Activated T-cell treated with anti-CD3 and anti-CD28 coated beads, Interleukin-2, amount 50 U/mL, for 72 hours (primary cell): ENCODE data around the gene HS2ST1. TPM values are rescaled to one million over a fixed set of nuclear protein-coding genes. Genes with fewer than 3 reads are reported as not detected.
"Not testable (repeated sequence)": the region's sequence is repeated elsewhere in the genome, so short reads cannot be mapped to it uniquely, and the experiment has no call there.

Source experiments
- ATAC-seq, 2 donors: fragments of 150-1000 bp; cut with Tn5 transposase; replicated peaks in 1 of 2; 2 replicates each; pipeline ENCODE4 v1.10.0; 2021; ENCODE audit warnings: moderate library complexity in 2 of 2, mild to moderate bottlenecking in 1 of 2
- DNase-seq, 2 donors: peaks; one replicate each; pipeline ENCODE4 v3.0.0; 2021 to 2022; ENCODE audit warnings: mixed read lengths in 1 of 2
- H3K27ac Mint-ChIP-seq: one replicate; pipeline ENCODE4 v1.8.0; 2022; ENCODE audit warnings: mild to moderate bottlenecking, moderate library complexity, mixed read lengths
- H3K27me3 Mint-ChIP-seq: one replicate; pipeline ENCODE4 v1.8.0; 2022; ENCODE audit warnings: low read depth, mixed read lengths
- H3K36me3 Mint-ChIP-seq, 2 donors: one replicate each; pipeline ENCODE4 v1.8.0; 2022; ENCODE audit warnings: mixed read lengths in 2 of 2, mild to moderate bottlenecking in 1 of 2; ENCODE audit not compliant: insufficient read depth in 2 of 2
- H3K4me1 Mint-ChIP-seq: one replicate; pipeline ENCODE4 v1.8.0; 2022; ENCODE audit warnings: low read depth, mixed read lengths
- H3K4me3 Mint-ChIP-seq, 2 donors: one replicate each; pipeline ENCODE4 v1.8.0; 2022; ENCODE audit warnings: mild to moderate bottlenecking in 2 of 2, mixed read lengths in 2 of 2, moderate library complexity in 2 of 2
- H3K9me3 Mint-ChIP-seq, 2 donors: one replicate each; pipeline ENCODE4 v1.8.0; 2022; ENCODE audit warnings: mixed read lengths in 2 of 2
- total RNA-seq, 2 donors: library from RNA; stranded (reverse); gene quantifications; one replicate each; pipeline ENCODE4 v1.2.3, GENCODE V29; 2022

The HS2ST1 gene
- total RNA-seq = 10 to 100 TPM; 31.0 to 32.9 TPM

DNA sequence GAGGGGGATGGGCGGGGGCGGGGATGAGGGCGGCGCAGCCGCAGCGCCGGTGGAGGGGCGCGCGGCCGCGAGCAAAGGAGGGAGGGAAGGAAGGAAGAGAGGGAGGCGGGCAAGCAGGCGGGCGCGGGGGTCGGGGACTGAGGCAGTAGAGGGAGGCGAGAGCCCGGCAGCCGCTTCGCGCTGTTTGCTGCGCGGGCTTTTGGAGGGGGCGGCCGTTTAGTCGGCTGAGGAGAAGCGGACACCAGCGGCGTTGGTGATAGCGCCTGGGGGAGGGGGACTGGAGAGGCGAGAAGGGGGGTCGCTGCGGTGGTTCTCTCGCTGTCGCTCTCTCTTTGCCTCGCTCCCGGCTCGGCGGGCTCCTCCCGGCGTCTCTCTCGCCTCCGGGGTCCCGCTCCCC lies at the start of gene HS2ST1:
Gene HS2ST1 (plus strand): TSS at position 35 of the 397 bp plus-strand sequence.
- no peak within 1 kb of the TSS for H3K4me3 Mint-ChIP-seq
- H3K27ac Mint-ChIP-seq = no peak within 1 kb of the TSS
- H3K9me3 Mint-ChIP-seq = no peaks in the 10 kb centered on the region
- DNase-seq (no peak), ATAC-seq (no peak)
- H3K27me3 Mint-ChIP-seq = no peaks in the 10 kb centered on the region
- H3K36me3 Mint-ChIP-seq = peaks cover 13 to 14% of the 10 kb centered on the region in 2 donors
- peaks cover 36% of the 10 kb centered on the region for H3K4me1 Mint-ChIP-seq

- Mint-ChIP-seq H3K4me1 (peaks cover 18% of the 10 kb centered on the region), H3K36me3 (peaks cover 0 to 5% of the 10 kb centered on the region in 2 donors), H3K9me3 (no peaks in the 10 kb centered on the region), H3K4me3 (no peak overlapping the region), H3K27me3 (no peaks in the 10 kb centered on the region), H3K27ac (peak overlapping the region; percentile 77)
- DNase-seq = no peak
- no peak for ATAC-seq
These were observed 48.3 kb upstream of the HS2ST1 start for GRCh38 chr1:86865973-86866637.

DNA sequence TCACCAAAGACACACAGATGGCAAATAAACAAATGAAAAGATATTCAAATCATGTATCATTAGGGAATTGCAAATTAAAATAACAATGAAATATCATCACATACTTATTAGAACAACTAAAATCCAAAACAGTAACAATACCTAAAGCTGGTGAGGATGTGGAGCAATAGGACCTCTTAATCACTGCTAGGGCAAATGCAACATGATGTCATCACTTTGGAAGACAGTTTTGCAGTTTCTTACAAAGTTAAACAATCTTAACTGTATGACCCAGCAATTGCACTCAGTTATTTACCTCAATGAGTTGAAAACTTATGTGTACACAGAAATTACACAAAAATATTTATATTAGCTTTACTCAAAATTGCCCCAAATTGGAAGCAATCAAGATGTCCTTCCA lies 47.8 kb upstream of the HS2ST1 start:
- Mint-ChIP-seq H3K27me3 (no peaks in the 10 kb centered on the region), H3K9me3 (no peaks in the 10 kb centered on the region)

GRCh38 chr1:86867278-86867677 lies 47.2 kb upstream of the HS2ST1 start:
- not testable (repeated sequence) for H3K36me3 Mint-ChIP-seq, DNase-seq, H3K27ac Mint-ChIP-seq, H3K27me3 Mint-ChIP-seq, H3K9me3 Mint-ChIP-seq, ATAC-seq, H3K4me3 Mint-ChIP-seq
- peaks cover 18% of the 10 kb centered on the region for H3K4me1 Mint-ChIP-seq

More for the DNA sequence above, 47.8 kb upstream of the HS2ST1 start:
- Mint-ChIP-seq H3K27ac (peak overlapping the region; percentile 77), H3K4me1 (peaks cover 18% of the 10 kb centered on the region), H3K36me3 (peaks cover 0 to 5% of the 10 kb centered on the region in 2 donors), H3K4me3 (no peak overlapping the region)
- no peak for ATAC-seq
- DNase-seq = no peak

GRCh38 chr1:86868477-86868876 lies 46.0 kb upstream of the HS2ST1 start:
- peak overlapping the region; percentile 93 for H3K27ac Mint-ChIP-seq
- DNase-seq = no peak

GRCh38 chr1:86871001-86871400 lies 43.4 kb upstream of the HS2ST1 start:
- Mint-ChIP-seq H3K4me1 (peaks cover 18% of the 10 kb centered on the region), H3K4me3 (no peak overlapping the region), H3K27me3 (no peaks in the 10 kb centered on the region), H3K9me3 (no peaks in the 10 kb centered on the region), H3K27ac (peak overlapping the region; percentile 46), H3K36me3 (peaks cover 3 to 4% of the 10 kb centered on the region in 2 donors)
- ATAC-seq (no peak), DNase-seq (no peak)

More at GRCh38 chr1:86868477-86868876, 46.0 kb upstream of the HS2ST1 start:
- Mint-ChIP-seq H3K4me1 (peaks cover 18% of the 10 kb centered on the region), H3K27me3 (no peaks in the 10 kb centered on the region), H3K9me3 (no peaks in the 10 kb centered on the region), H3K36me3 (peaks cover 0 to 6% of the 10 kb centered on the region in 2 donors), H3K4me3 (peak overlapping the region in 1 of 2 donors; percentile 25)
- peak in 1 of 2 donors; percentile 32 for ATAC-seq

GRCh38 chr1:86872086-86872485 lies 42.3 kb upstream of the HS2ST1 start:
- ATAC-seq = no peak
- Mint-ChIP-seq H3K27me3 (no peaks in the 10 kb centered on the region), H3K4me3 (no peak overlapping the region), H3K9me3 (no peaks in the 10 kb centered on the region), H3K36me3 (peaks cover 4 to 5% of the 10 kb centered on the region in 2 donors), H3K4me1 (peaks cover 18% of the 10 kb centered on the region), H3K27ac (no peak overlapping the region)
- DNase-seq = no peak

GRCh38 chr1:86875722-86876121 lies 38.7 kb upstream of the HS2ST1 start:
- H3K4me3 Mint-ChIP-seq = no peak overlapping the region
- H3K27ac Mint-ChIP-seq = peak overlapping the region; percentile 30
- no peak for DNase-seq
- ATAC-seq = no peak
- H3K27me3 Mint-ChIP-seq = no peaks in the 10 kb centered on the region
- peaks cover 4 to 7% of the 10 kb centered on the region in 2 donors for H3K36me3 Mint-ChIP-seq
- no peaks in the 10 kb centered on the region for H3K9me3 Mint-ChIP-seq
- no peaks in the 10 kb centered on the region for H3K4me1 Mint-ChIP-seq

GRCh38 chr1:86887479-86888162 lies 26.8 kb upstream of the HS2ST1 start:
- no peak overlapping the region for H3K27ac Mint-ChIP-seq
- DNase-seq (no peak), ATAC-seq (peak in 1 of 2 donors; percentile 43)

DNA sequence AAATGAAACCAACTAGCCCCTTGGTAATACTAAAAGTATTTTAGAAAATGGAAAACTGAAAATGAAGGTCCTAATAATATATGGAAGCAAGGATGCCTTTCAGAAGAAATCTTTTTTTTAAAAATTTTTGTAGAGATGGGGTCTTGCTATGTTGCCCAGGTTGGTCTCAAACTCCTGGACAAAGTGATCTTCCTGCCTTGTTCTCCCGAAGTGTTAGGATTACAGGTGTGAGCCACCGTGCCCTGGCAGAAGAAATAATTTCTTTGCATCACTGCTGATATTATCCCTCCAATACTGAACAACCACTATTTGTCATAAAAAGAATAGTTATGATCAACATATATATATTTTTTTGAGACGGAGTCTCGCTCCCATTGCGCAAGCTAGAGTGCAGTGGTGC lies 26.1 kb upstream of the HS2ST1 start:
- no peaks in the 10 kb centered on the region for H3K4me1 Mint-ChIP-seq
- peaks cover 0 to 8% of the 10 kb centered on the region in 2 donors for H3K36me3 Mint-ChIP-seq
- no peak overlapping the region for H3K27ac Mint-ChIP-seq
- H3K9me3 Mint-ChIP-seq = no peaks in the 10 kb centered on the region
- DNase-seq (no peak), ATAC-seq (no peak)
- H3K4me3 Mint-ChIP-seq = no peak overlapping the region
- no peaks in the 10 kb centered on the region for H3K27me3 Mint-ChIP-seq

More at GRCh38 chr1:86887479-86888162, 26.8 kb upstream of the HS2ST1 start:
- H3K27me3 Mint-ChIP-seq = no peaks in the 10 kb centered on the region
- no peaks in the 10 kb centered on the region for H3K9me3 Mint-ChIP-seq
- H3K4me1 Mint-ChIP-seq = no peaks in the 10 kb centered on the region
- H3K4me3 Mint-ChIP-seq = no peak overlapping the region
- peaks cover 0 to 8% of the 10 kb centered on the region in 2 donors for H3K36me3 Mint-ChIP-seq

GRCh38 chr1:86899401-86899800 lies 15.0 kb upstream of the HS2ST1 start:
- ATAC-seq, H3K27ac Mint-ChIP-seq, H3K4me1 Mint-ChIP-seq, H3K27me3 Mint-ChIP-seq, H3K4me3 Mint-ChIP-seq, H3K9me3 Mint-ChIP-seq, DNase-seq: not testable (repeated sequence)
- peaks cover 2 to 11% of the 10 kb centered on the region in 2 donors for H3K36me3 Mint-ChIP-seq

GRCh38 chr1:86905875-86906274 lies 8.6 kb upstream of the HS2ST1 start:
- Mint-ChIP-seq H3K27me3 (no peaks in the 10 kb centered on the region), H3K4me3 (no peak overlapping the region), H3K36me3 (peaks cover 8 to 20% of the 10 kb centered on the region in 2 donors), H3K27ac (no peak overlapping the region), H3K9me3 (no peaks in the 10 kb centered on the region), H3K4me1 (peaks cover 28% of the 10 kb centered on the region)
- DNase-seq = no peak
- ATAC-seq = no peak

DNA sequence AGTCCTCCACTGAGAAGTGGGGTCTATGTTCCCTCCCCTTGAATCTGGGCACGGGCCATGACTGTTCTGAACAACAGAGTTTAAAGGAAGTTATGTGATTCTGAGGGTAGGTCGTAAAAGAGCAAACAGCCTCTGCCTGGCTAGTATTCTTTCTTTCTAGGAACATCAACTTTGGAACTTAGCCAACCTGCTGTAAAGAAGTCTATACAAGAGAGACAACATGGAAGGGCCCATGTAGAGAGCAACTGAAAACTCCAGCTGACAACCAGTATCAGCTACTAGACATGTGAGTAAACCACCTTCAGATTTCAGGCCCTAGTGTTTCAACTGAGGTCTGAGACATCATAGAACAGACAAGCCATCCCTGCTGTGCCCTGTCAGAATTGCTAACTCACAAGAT lies 8.0 kb upstream of the HS2ST1 start:
- Mint-ChIP-seq H3K27ac (no peak overlapping the region), H3K27me3 (no peaks in the 10 kb centered on the region), H3K9me3 (no peaks in the 10 kb centered on the region), H3K36me3 (peaks cover 13 to 18% of the 10 kb centered on the region in 2 donors), H3K4me1 (peaks cover 33% of the 10 kb centered on the region), H3K4me3 (no peak overlapping the region)
- DNase-seq (no peak), ATAC-seq (no peak)
